M059J (cell line): ENCODE results near the gene PRR5L. TPM values are rescaled to one million over a fixed set of nuclear protein-coding genes. Genes with fewer than 3 reads are reported as not detected.
"Not testable (repeated sequence)": the region's sequence is repeated elsewhere in the genome, so short reads cannot be mapped to it uniquely, and the experiment has no call there.

ENCODE experiments used
- DNase-seq: peaks from one replicate; pipeline ENCODE4 v3.0.0-alpha.2; 2012; ENCODE audit warnings: low read depth
- total RNA-seq: library from RNA; depleted of rRNA; stranded (reverse); fragments of >200 nt; shearing (Covaris generic); gene quantifications from 2 replicates; pipeline ENCODE4 v1.2.3, GENCODE V29; 2014; rRNA removed

Gene PRR5L
- total RNA-seq, 1 experiment from 2014 or later, result 72.9 TPM

DNA sequence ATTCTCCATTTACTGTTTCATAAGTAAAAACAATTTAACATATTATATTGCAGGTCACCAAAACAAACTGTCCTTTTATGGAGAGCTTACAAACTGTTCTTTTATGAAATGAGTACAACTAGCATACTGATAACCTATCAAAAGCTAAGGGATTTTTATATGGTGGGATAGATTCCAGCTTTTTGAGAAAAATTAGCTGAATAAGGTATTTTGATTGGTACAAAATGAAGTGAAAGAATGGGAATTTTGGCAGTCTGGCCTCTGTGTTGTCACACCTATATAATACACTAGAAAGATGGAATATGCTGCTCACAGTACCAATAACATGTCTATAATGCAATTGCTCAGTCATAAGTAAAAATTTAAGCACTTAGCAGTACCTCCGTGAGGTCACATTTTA lies 202.6 kb downstream of the PRR5L start:
- DNase-seq, result no peak

DNA sequence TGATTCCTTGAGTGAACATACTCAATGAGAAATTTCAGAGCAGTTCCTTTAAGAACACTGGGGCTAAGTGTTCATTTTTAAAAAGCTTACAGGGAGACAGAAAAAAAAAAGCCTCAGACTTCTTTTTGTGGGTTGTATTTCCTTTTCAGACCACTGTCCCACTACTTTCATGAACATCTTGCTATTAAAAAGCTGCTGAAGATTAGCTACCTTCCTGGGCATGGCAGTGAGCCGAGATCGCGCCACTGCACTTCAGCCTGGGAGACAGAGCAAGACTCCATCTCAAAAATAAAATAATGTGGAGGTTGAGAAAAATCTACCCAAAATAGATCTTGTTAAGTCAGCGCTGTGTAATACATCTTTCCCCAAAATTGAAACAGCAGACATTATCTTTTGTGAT lies 203.2 kb downstream of the PRR5L start:
- DNase-seq, result no peak

- peak; percentile 96 for DNase-seq
These were observed 204.2 kb downstream of the PRR5L start for GRCh38 chr11:36500315-36500721.

DNA sequence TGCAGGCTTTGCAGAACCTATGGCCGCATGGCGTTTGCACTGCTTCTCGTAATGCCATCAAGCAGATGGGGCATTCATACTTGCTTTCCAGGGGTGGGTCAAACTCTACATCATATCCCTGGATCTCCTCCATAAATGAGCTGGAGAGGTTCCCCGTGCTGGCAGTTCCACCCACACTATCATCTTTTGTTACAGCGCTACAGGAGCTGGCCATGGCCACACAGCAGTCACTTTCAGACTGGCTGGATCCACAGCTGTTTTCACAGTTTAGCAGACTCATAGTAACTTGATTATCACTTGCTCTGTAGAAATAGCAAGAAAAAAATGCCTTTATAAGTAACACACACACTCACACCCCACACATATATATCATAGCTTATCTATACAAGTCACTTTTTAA lies 205.1 kb downstream of the PRR5L start:
- no peak for DNase-seq

GRCh38 chr11:36507824-36508489 lies 211.9 kb downstream of the PRR5L start:
- DNase-seq, result peak; percentile 4

DNA sequence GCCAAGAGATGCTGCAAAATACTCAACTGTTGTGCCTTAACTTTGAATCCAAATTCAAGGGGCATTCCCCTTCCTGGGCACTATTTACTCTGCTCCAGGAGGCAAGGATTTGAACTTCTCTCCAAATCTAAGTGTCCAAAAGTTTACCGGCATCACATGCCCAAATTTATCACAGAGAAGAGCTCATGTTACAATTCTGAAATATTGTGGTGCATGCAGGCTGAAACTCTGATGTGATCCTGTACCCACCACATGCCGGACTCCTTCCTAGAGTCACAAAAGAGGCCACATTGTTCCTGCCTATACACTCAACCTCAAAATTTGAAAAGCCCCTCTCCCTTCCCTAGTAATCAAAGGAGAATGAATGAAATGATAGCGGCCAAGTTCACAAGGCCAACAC lies 212.7 kb downstream of the PRR5L start:
- peak; percentile 25 for DNase-seq

DNA sequence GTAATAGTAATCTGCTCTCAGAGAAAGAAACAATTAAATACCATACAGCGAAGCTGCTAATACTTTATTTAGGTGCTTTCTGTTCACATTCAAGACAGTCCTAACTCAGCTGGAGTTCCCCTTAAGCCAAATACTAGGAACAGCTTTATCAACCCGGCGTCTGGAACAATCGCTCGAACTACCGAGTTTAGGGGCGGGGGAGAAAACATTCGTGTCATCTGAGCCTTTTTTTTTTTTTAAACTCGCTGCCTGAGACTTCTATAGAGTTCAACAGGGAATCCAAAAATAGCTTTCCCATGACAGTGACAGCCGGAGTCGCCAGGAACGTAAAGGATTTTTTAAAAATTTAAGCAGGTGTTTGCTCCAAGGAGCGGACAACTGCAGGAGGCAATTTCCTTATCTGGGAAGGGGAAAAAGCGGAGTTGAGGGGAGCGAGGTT lies 213.1 kb downstream of the PRR5L start:
- peak; percentile 58 for DNase-seq

- DNase-seq, result peak; percentile 82
These were observed 213.9 kb downstream of the PRR5L start, which contains the start of gene TRAF6 for GRCh38 chr11:36509694-36510593. Gene TRAF6 (minus strand): TSS chr11:36510272. CDS start chr11:36501515, 8,757 bp downstream.

DNA sequence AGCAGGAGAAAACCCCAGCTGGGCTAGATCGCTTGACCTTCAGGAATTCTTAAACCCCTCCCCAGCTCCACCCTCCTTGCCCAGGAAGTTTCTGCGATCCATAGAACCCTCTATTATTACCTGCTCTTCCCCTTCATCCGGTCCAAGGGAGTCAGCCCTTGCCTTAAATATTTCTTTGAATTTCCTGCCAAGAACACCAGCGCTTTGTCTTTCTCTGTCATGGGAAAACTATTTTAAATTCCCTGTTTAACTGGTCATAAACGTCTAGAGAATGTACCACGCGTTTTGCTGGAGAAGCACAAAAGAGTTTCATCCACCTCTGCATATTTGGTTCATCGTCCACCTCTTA lies 214.5 kb downstream of the PRR5L start:
- DNase-seq, result peak; percentile 55

- DNase-seq, result not testable (repeated sequence)
These were observed 215.0 kb downstream of the PRR5L start for GRCh38 chr11:36511062-36511461.

DNA sequence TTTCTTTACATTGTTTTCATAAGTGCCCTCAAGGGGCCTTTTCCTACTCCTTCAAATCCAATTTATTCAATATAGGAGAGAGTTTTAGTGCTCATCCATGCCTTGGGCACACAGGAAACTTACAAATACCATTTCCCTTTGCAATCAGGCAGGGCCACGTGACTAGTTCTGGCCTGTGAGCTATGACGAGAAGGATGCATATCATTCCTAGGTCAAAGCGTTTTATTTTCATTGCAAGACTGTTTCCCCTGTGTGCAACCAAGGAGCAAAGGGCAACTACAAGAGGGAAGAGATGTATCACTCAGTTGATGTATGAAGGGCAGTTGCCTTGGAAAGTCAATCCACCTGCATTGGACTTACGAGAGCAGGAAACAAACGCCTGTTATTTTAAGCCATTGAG lies 215.9 kb downstream of the PRR5L start:
- peak; percentile 16 for DNase-seq

DNA sequence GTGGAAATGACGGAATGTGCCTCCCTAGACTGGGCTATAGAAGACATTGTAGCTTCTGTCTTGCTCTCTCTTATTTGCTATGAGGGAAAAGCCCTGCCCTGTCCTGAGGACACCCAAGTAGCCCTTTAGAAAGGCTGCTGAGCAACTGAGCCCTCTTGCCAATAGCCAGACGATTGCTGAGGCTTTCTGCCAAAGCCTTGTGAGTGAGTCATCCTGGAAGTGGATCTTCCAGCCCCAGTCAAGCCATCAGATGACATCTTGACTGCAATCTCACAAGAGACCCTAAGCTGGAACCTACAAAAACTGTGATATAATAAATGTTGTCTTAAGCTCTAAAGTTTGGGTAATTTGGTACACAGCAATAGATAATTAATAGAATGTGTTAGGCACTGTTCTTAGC lies 217.9 kb downstream of the PRR5L start:
- DNase-seq, result peak; percentile 12

Other genes starting within 250 kb of the PRR5L start
- 80.1 and 94.4 TPM in 2 replicates for gene COMMD9, start 6.9 kb upstream of the PRR5L start, total RNA-seq
- gene TRAF6, start 214.0 kb downstream of the PRR5L start, total RNA-seq, result 3.2 and 8.4 TPM in 2 replicates